Omental fat pad (tissue), 4 donors: Measurements from ENCODE around the gene PLA2G4D. TPM values are rescaled to one million over a fixed set of nuclear protein-coding genes. Genes with fewer than 3 reads are reported as not detected.

Experiments
- ATAC-seq: fragments of 150-250 bp; one replicate; pipeline ENCODE4 v1.9.1; 2016; ENCODE audit warnings: mild to moderate bottlenecking, moderate library complexity; ENCODE audit not compliant: low FRiP score
- DNase-seq: peaks from one replicate; pipeline ENCODE4 v3.0.0-alpha.2; 2019; ENCODE audit warnings: low spot score
- CTCF ChIP-seq, 3 donors: fragments of 450-650 bp; IDR thresholded peaks; one replicate each; pipeline ENCODE4 v1.5.1; 2016 to 2017; ENCODE audit warnings: antibody characterized with exemption in 3 of 3, mild to moderate bottlenecking in 3 of 3, moderate library complexity in 2 of 3
- total RNA-seq, 4 donors: library from RNA; depleted of rRNA; stranded (reverse); fragments of >200 nt; gene quantifications; one replicate each; pipeline ENCODE4 v1.1.0, GENCODE V29; 2016

The PLA2G4D gene
- total RNA-seq, 4 donors from 2014 or later: 0.09 TPM; not detected in 3

- no peak for DNase-seq
- no peak for TF ChIP-seq CTCF (IDR thresholded peaks at IDR 0.05)
- ATAC-seq: no peak
Measured at GRCh38 chr15:42046597-42046996, 47.8 kb downstream of the PLA2G4D start.

- DNase-seq (no peak), ATAC-seq (no peak)
- TF ChIP-seq CTCF (IDR thresholded peaks at IDR 0.05): no peak
Measured at GRCh38 chr15:42045211-42045615, 49.1 kb downstream of the PLA2G4D start.

GRCh38 chr15:42042602-42043400 lies 51.6 kb downstream of the PLA2G4D start:
- no peak for TF ChIP-seq CTCF (IDR thresholded peaks at IDR 0.05)
- peak; percentile 35 for ATAC-seq
- DNase-seq: no peak

- TF ChIP-seq CTCF (IDR thresholded peaks at IDR 0.05): no peak
- no peak for DNase-seq
- no peak for ATAC-seq
Measured at GRCh38 chr15:42038401-42038800, 56.0 kb downstream of the PLA2G4D start.

GRCh38 chr15:42037656-42038055 lies 56.7 kb downstream of the PLA2G4D start:
- no peak for ATAC-seq
- no peak for DNase-seq
- no peak for TF ChIP-seq CTCF (IDR thresholded peaks at IDR 0.05)

- ATAC-seq: no peak
- no peak for TF ChIP-seq CTCF (IDR thresholded peaks at IDR 0.05)
- no peak for DNase-seq
Measured at GRCh38 chr15:42036966-42037365, 57.4 kb downstream of the PLA2G4D start.
